Measurements from ENCODE around the gene CR1L.
A peak's percentile ranks its signal among the peaks of the same experiment; 100 is the strongest.
"Not testable (repeated sequence)": the region's sequence is repeated elsewhere in the genome, so short reads cannot be mapped to it uniquely, and the experiment has no call there.

Gene CR1L

DNA sequence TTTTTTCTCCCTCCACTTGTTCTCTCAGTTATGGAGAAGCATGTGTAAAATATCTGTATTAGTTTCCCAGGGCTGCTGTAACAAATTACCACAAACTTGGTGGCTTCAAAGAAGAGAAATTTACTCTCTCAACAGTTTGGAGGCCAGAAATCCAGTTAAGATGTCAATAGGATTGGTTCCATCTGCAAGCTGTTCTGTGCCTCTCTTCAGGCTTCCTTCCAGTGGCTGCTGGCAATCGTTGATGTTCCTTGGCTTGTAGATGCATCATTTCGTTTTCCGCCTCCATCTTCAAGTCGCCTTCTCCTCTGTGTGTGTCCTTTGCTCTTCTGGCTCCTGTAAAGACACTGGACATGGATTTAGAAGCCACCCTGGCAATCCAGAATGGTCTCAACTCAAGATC is 45.6 kb downstream of the CR1L start:
- not testable (repeated sequence) for DNase-seq; H3K36me3 Mint-ChIP-seq (ENCODE audit: low read depth); H3K27me3 Mint-ChIP-seq; H3K4me3 Mint-ChIP-seq; H3K4me1 Mint-ChIP-seq (ENCODE audit: low read depth); H3K9me3 Mint-ChIP-seq; H3K27ac Mint-ChIP-seq

DNA sequence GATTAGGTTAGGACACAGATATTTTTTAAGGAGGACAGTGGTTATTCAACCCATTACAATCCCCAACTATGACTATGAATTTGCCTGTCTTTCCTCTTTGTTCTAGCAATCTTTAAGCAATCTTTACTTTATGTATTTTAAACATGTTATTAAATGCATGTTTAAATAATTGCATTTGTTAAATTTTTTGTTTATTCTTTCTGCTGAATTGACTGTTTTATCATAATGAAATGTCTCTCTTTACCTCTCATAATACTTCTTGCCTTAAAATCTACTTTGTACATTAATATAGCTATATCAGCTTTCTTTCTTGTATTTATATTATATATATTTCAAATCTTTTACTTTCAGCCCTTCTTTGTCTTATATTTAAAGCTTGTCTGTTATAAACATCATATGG is 46.1 kb downstream of the CR1L start:
- Mint-ChIP-seq H3K36me3 (ENCODE audit: low read depth) (no peaks in the 10 kb centered on the region), H3K4me1 (ENCODE audit: low read depth) (no peaks in the 10 kb centered on the region), H3K27me3 (peaks cover 5% of the 10 kb centered on the region), H3K27ac (no peak overlapping the region), H3K9me3 (no peaks in the 10 kb centered on the region), H3K4me3 (no peak overlapping the region)
- DNase-seq: no peak

DNA sequence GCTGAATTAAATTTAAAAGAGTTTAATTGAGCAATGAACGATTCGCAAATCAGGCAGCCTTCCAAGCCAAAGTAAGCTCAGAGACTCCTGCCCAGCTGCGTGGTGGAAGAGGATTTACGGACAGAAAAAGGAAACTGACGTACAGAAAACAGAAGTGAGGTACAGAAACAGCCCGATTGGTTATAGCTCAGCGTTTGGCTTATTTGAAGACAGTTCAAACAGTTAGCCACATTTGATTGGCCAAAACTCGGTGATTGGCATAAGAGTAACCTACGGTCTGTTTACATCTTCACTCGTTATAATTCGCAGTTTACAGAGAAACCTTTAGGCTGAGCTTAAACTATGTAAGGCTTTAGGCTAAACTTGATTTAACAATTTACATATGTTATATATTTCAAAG is 46.9 kb downstream of the CR1L start:
- H3K27me3 Mint-ChIP-seq: peaks cover 5% of the 10 kb centered on the region
- H3K27ac Mint-ChIP-seq: no peak overlapping the region
- no peaks in the 10 kb centered on the region for H3K9me3 Mint-ChIP-seq
- H3K4me3 Mint-ChIP-seq: no peak overlapping the region
- H3K36me3 Mint-ChIP-seq (ENCODE audit: low read depth): no peaks in the 10 kb centered on the region
- no peaks in the 10 kb centered on the region for H3K4me1 Mint-ChIP-seq (ENCODE audit: low read depth)
- DNase-seq: no peak

DNA sequence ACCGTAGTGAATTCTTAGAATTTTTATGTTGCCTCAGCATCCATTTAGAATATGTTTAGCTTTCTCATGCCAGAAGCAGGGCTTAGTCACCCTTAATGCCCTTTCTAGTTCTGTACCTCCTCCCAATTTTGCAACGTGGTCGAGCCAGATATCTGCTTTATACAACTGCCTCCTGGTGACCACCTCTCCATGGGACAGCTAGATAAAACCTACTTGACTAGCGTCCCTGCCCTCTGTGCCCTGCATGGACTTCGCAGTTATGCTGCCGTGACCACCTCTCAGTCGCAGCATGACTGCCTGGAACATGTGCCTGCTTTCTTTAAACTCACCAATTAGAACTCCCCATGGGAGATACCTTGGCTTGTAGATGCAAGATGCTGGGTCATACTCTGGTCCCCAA is 47.4 kb downstream of the CR1L start:
- DNase-seq; H3K36me3 Mint-ChIP-seq (ENCODE audit: low read depth); H3K27me3 Mint-ChIP-seq; H3K4me1 Mint-ChIP-seq (ENCODE audit: low read depth); H3K27ac Mint-ChIP-seq; H3K4me3 Mint-ChIP-seq; H3K9me3 Mint-ChIP-seq: not testable (repeated sequence)

DNA sequence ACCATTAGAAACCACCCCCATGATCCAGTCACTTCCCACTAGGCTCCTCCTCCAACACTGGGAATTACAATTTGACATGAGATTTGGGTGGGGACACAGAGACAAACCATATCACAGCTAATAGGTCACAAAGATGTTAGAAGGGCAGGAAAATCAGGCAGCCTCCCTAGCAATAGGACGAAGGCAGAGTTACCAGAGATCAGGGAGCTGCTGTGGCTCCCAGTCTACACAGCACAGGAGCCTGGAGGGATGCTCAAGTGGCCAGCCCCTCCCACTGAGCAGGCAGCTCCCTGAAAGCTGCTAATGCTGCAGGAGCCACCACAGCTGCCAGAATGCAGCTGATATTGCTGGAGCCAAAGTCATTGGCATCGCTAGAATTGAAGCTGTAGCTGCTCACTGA is 51.0 kb downstream of the CR1L start:
- no peak for DNase-seq
- Mint-ChIP-seq H3K9me3 (no peaks in the 10 kb centered on the region), H3K4me1 (ENCODE audit: low read depth) (no peaks in the 10 kb centered on the region), H3K36me3 (ENCODE audit: low read depth) (no peaks in the 10 kb centered on the region), H3K27ac (no peak overlapping the region), H3K4me3 (no peak overlapping the region), H3K27me3 (peaks cover 9% of the 10 kb centered on the region)

DNA sequence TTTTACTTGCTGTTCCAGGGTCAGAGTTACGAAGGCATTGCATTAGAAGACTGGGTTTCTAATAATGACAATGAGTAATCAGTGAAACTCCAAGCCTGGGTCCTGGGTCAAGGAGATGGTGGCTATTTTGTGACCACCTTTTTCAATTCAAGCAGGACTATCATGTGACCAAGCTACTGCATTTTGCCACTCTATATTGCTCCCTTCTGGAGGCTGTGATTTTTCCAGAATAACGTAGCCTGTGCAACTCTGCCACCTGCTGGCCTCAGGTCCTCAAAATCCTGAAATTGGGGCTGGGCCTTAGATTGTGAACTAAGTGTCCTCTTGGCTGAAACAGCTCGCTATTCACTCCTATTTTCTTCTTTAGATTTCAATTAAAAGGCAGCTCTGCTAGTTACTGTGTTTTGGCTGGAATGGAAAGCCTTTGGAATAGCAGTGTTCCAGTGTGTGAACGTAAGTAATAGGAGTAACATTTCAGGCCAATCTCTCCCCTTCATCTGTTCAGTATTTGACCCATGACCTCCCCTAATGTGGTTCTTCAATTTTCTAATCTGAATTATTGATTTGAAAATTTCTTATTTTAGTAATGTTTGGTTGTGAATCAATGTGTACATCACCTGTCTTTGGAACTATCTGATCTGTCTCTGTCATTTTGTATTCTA is 54.0 kb downstream of the CR1L start:
- Mint-ChIP-seq H3K27ac (no peak overlapping the region), H3K36me3 (ENCODE audit: low read depth) (no peaks in the 10 kb centered on the region), H3K27me3 (peaks cover 4% of the 10 kb centered on the region), H3K4me3 (no peak overlapping the region), H3K4me1 (ENCODE audit: low read depth) (no peaks in the 10 kb centered on the region), H3K9me3 (no peaks in the 10 kb centered on the region)
- DNase-seq: peak; percentile 46

DNA sequence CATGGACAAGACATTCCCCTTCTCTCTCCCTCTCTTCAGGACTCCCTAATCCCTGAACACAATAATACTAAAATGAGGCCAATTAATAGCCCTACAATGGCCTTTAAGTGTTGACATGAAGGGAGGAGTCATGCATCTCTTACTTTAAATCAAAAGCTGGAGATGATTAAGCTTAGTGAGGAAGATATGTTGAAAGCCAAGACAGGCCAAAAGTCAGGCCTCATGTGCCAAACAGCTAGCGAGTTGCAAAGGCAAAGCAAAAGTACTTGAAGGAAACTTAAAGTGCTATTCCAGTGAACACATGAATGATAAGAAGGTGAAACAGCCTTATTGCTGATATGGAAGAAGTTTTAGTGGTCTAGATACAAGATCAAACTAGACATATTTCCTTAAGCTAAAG is 57.4 kb downstream of the CR1L start:
- no peaks in the 10 kb centered on the region for H3K9me3 Mint-ChIP-seq
- no peak overlapping the region for H3K27ac Mint-ChIP-seq
- no peaks in the 10 kb centered on the region for H3K36me3 Mint-ChIP-seq (ENCODE audit: low read depth)
- no peak overlapping the region for H3K4me3 Mint-ChIP-seq
- H3K4me1 Mint-ChIP-seq (ENCODE audit: low read depth): no peaks in the 10 kb centered on the region
- no peak for DNase-seq
- peaks cover 9% of the 10 kb centered on the region for H3K27me3 Mint-ChIP-seq

DNA sequence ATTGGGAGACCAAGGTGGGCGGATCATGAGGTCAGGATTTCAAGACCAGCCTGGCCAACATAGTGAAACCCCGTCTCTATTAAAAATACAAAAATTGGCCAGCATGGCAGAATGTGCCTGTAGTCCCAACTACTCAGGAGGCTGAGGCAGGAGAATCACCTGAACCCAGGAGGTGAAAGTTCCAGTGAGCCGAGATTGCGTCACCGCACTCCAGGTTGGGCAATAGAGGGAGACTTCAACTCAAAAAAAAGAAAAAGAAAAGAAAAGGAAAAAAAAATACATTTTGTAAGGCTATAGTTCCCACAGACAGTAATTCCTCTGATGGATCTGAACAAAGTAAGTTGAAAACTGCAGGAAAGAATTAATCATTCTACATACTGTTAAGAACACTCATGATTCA is 58.8 kb downstream of the CR1L start:
- Mint-ChIP-seq H3K9me3 (no peaks in the 10 kb centered on the region), H3K4me3 (no peak overlapping the region), H3K36me3 (ENCODE audit: low read depth) (no peaks in the 10 kb centered on the region), H3K27me3 (peaks cover 5% of the 10 kb centered on the region), H3K4me1 (ENCODE audit: low read depth) (no peaks in the 10 kb centered on the region), H3K27ac (no peak overlapping the region)
- no peak for DNase-seq

DNA sequence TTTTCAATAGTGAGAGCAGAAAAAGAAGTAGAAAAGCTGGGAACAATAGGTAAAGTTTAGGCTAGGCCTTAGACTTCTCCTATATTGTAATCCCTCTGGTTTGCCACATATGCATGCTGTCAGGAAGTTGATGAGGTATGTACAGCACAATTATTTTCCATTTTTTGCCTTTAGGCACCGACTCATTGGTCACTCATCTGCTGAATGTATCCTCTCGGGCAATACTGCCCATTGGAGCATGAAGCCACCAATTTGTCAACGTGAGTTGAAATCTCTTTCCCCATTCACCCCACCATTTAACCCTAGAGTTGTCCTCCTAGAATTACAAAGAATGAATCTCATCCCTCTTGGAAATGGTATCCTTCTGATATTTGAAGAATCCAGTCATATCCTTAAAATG is 63.1 kb downstream of the CR1L start:
- not testable (repeated sequence) for DNase-seq, H3K27me3 Mint-ChIP-seq

DNA sequence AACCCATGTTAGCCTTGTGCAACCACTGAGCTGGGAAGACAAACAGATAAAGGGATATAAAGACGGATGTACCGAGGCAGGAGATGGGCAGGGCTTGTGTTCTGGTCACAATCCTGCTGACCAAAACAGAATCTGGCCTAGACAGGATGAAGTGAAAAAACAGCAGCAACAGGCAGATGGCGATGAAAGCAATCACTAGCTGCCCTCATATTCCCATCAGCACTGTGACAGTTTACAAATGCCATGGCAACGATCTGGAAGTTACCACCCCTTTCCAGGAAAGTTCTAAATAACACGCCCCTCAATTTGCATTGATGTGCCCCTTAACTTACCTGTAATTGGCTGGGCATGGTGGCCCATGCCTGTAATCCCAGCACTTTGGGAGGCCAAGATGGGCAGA is 66.4 kb downstream of the CR1L start:
- H3K36me3 Mint-ChIP-seq (ENCODE audit: low read depth): no peaks in the 10 kb centered on the region
- no peak overlapping the region for H3K27ac Mint-ChIP-seq
- no peaks in the 10 kb centered on the region for H3K9me3 Mint-ChIP-seq
- no peaks in the 10 kb centered on the region for H3K4me1 Mint-ChIP-seq (ENCODE audit: low read depth)
- no peak for DNase-seq
- H3K4me3 Mint-ChIP-seq: no peak overlapping the region
- no peaks in the 10 kb centered on the region for H3K27me3 Mint-ChIP-seq

More for the DNA sequence above, 63.1 kb downstream of the CR1L start:
- H3K27ac Mint-ChIP-seq; H3K4me1 Mint-ChIP-seq (ENCODE audit: low read depth); H3K4me3 Mint-ChIP-seq; H3K9me3 Mint-ChIP-seq; H3K36me3 Mint-ChIP-seq (ENCODE audit: low read depth): not testable (repeated sequence)

DNA sequence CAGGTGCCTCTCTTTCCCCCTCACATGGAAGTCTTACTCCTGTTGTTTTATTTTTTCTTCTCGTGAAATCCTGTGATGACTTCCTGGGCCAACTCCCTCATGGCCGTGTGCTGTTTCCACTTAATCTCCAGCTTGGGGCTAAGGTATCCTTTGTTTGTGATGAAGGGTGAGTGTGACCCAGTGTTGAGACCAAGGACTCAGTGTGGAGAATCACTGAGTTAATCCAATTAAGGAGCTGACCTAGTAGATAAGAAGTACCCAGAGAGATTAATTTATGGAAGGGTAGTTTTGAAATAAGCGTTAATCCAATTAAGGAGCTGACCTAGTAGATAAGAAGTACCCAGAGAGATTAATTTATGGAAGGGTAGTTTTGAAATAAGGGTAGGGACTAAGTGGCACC is 67.8 kb downstream of the CR1L start:
- H3K36me3 Mint-ChIP-seq (ENCODE audit: low read depth); H3K27ac Mint-ChIP-seq; DNase-seq; H3K4me1 Mint-ChIP-seq (ENCODE audit: low read depth); H3K27me3 Mint-ChIP-seq; H3K4me3 Mint-ChIP-seq; H3K9me3 Mint-ChIP-seq: not testable (repeated sequence)

DNA sequence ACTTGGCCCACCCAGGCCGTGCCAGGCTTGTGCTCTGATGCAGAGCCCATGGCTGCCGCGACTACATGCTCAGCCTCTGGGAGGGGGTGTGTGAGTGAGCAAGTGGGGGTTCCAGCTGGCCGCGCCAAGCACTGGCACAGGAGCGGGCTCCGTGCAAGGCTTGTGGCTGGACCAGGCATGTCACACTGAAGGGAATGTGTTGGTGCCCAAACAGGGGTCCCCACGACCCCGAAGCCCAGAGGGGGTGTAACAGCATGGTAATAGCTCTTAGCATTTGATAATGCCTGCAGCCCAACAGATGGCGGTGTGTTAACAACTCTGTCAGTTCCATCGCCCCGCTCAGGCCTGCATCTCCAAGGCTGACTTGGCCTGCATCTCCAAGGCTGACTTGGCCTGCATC is 68.6 kb downstream of the CR1L start:
- H3K27me3 Mint-ChIP-seq: no peaks in the 10 kb centered on the region
- no peaks in the 10 kb centered on the region for H3K4me1 Mint-ChIP-seq (ENCODE audit: low read depth)
- DNase-seq: no peak
- no peaks in the 10 kb centered on the region for H3K9me3 Mint-ChIP-seq
- no peak overlapping the region for H3K27ac Mint-ChIP-seq
- no peaks in the 10 kb centered on the region for H3K36me3 Mint-ChIP-seq (ENCODE audit: low read depth)
- no peak overlapping the region for H3K4me3 Mint-ChIP-seq

DNA sequence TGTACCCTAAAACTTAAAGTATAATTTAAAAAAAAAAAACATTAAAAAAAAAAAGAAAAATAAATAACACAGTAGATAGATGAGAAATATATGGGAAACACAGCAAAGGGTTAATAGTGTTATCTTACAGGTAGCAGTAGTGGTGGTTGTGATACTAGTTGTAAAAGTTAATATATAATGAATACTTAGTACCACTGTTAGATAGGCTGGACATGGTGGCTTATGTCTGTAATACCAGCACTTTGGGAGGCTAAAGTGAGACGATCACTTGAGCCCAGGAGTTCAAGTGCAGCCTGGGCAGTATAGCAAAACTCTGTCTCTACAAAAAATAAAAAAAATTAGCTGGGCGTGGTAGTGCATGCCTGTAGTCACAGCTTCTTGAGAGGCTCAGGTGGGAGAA is 74.3 kb downstream of the CR1L start:
- no peak for DNase-seq
- Mint-ChIP-seq H3K9me3 (peaks cover 3% of the 10 kb centered on the region), H3K4me1 (ENCODE audit: low read depth) (no peaks in the 10 kb centered on the region), H3K36me3 (ENCODE audit: low read depth) (no peaks in the 10 kb centered on the region), H3K27me3 (no peaks in the 10 kb centered on the region), H3K27ac (no peak overlapping the region), H3K4me3 (no peak overlapping the region)

DNA sequence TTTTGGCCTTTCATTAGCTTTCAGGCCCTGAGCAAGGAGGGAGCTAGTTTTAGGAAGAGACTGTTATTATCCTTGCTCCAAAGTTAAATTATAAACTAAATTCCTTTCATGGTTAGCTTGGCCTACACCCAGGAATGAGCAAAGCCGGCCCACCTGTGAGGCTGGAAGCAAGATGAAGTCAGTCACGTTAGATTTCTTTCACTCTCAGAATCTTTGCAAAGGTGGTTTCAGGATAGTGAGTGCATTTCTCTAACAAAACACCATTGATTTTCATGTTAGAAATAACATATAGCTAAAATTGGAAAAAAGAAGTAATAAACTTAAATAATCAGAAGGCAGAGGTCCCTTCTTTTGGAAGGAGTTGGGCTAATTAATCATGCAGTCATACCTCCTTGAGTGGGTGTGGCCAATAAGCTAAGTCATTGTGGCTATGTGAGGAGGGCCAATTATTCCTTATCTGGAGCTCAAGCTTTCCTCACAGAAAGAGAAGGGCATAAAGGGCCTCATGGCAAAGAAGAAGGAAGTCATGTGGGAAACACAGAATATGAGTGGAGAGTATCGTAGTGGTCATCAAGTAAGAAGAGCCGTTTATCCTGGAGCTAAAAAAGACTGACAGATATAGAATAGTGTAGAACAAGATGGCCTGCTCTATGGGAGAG is 83.4 kb downstream of the CR1L start:
- H3K4me1 Mint-ChIP-seq (ENCODE audit: low read depth); H3K27ac Mint-ChIP-seq; H3K36me3 Mint-ChIP-seq (ENCODE audit: low read depth); H3K27me3 Mint-ChIP-seq; H3K4me3 Mint-ChIP-seq; DNase-seq; H3K9me3 Mint-ChIP-seq: not testable (repeated sequence)

DNA sequence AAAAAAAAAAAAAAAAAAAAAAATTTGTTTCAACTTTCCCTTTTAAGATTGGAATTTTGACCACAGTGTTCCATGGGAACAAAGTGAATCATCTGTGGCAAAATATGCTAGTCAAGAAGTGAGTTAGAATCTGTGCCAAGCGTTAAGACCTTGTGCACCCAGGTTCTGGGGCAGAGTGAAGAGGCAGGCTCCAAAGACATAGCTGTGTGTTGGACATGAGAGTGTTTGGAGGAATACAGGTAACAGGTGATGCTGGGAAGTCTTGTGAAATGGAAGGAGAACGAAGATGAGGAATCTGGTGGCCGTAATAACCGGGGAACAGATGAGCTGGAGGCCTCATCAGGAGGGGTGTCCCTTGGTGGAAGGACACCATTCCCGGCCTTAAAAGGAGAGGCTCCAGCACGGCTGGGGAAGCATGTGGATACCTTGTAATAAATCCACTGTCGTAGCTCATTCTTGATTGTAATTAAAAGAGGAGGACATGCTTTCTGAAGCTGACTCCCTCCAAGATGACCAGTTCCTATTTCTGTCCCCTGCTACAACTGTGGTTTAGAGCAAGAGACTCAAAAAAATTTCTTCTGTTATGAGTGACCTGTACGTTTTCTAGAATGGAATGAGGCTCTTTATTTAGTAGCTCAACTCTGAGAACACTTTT is 92.7 kb downstream of the CR1L start:
- H3K27me3 Mint-ChIP-seq; H3K27ac Mint-ChIP-seq; H3K4me3 Mint-ChIP-seq; H3K36me3 Mint-ChIP-seq (ENCODE audit: low read depth); H3K9me3 Mint-ChIP-seq; DNase-seq: not testable (repeated sequence)
- peaks cover 10% of the 10 kb centered on the region for H3K4me1 Mint-ChIP-seq (ENCODE audit: low read depth)
